Trophoblast cell (in vitro differentiated cells and primary cell): Measurements from ENCODE around the gene PAIP2B.
A peak's percentile ranks its signal among the peaks of the same experiment; 100 is the strongest.

Experiments used
- DNase-seq, 2 donors: peaks; one replicate each; pipeline ENCODE4 v3.0.0-alpha.2; 2016
- H2AFZ ChIP-seq: 2 replicates; pipeline ENCODE4 v1.6.1; 2013; ENCODE audit warnings: low read length, moderate library complexity, mild to moderate bottlenecking; ENCODE audit not compliant: insufficient read depth, poor library complexity
- H2AK5ac ChIP-seq: 2 replicates; pipeline ENCODE4 v1.6.1; 2013; ENCODE audit warnings: mild to moderate bottlenecking, low read length
- H2BK120ac ChIP-seq: 2 replicates; pipeline ENCODE4 v1.6.1; 2013; ENCODE audit warnings: low read length, mild to moderate bottlenecking, moderate library complexity; ENCODE audit not compliant: insufficient read depth, poor library complexity
- H2BK12ac ChIP-seq: 2 replicates; pipeline ENCODE4 v1.6.1; 2013; ENCODE audit warnings: mild to moderate bottlenecking, low read length, moderate library complexity
- H2BK5ac ChIP-seq: 2 replicates; pipeline ENCODE4 v1.6.1; 2013; ENCODE audit warnings: low read length, low read depth, moderate library complexity, mild to moderate bottlenecking; ENCODE audit not compliant: poor library complexity
- H3K14ac ChIP-seq: 2 replicates; pipeline ENCODE4 v1.6.1; 2013; ENCODE audit warnings: mild to moderate bottlenecking, low read length
- H3K18ac ChIP-seq: 2 replicates; pipeline ENCODE4 v1.6.1; 2013; ENCODE audit warnings: mild to moderate bottlenecking, low read length
- H3K23ac ChIP-seq: 2 replicates; pipeline ENCODE4 v1.6.1; 2013; ENCODE audit warnings: low read length
- H3K27ac ChIP-seq: 2 replicates; pipeline ENCODE4 v1.5.1; 2013; ENCODE audit warnings: low read depth, mild to moderate bottlenecking, inconsistent platforms, low read length, moderate library complexity
- H3K27me3 ChIP-seq: 2 replicates; pipeline ENCODE4 v1.6.1; 2013; ENCODE audit warnings: inconsistent platforms, mild to moderate bottlenecking, low read length, moderate library complexity; ENCODE audit not compliant: insufficient read depth
- H3K36me3 ChIP-seq, 2 experiments: 1 replicate in 1 of 2; 2 replicates in 1 of 2; pipeline ENCODE4 v1.6.1; 2013; ENCODE audit warnings: low read length in 2 of 2, mild to moderate bottlenecking in 2 of 2, moderate library complexity in 1 of 2; ENCODE audit not compliant: insufficient read depth in 2 of 2, control insufficient read depth in 1 of 2
- H3K4ac ChIP-seq: 2 replicates; pipeline ENCODE4 v1.6.1; 2013; ENCODE audit warnings: low read depth, mild to moderate bottlenecking, low read length, moderate library complexity
- H3K4me1 ChIP-seq, 2 experiments: 1 replicate in 1 of 2; 2 replicates in 1 of 2; pipeline ENCODE4 v1.6.1; 2013; ENCODE audit warnings: low read length in 2 of 2, mild to moderate bottlenecking in 2 of 2, moderate library complexity in 1 of 2; ENCODE audit not compliant: insufficient read depth in 2 of 2, control insufficient read depth in 1 of 2
- H3K4me2 ChIP-seq: 2 replicates; pipeline ENCODE4 v1.6.1; 2013; ENCODE audit warnings: inconsistent platforms, mild to moderate bottlenecking, low read length, moderate library complexity
- H3K4me3 ChIP-seq: 2 replicates; pipeline ENCODE4 v1.5.1; 2013; ENCODE audit warnings: mild to moderate bottlenecking, low read depth, low read length, inconsistent platforms
- H3K79me1 ChIP-seq: one replicate; pipeline ENCODE4 v1.6.1; 2013; ENCODE audit warnings: low read length
- H3K79me2 ChIP-seq: 2 replicates; pipeline ENCODE4 v1.6.1; 2013; ENCODE audit warnings: low read length, mild to moderate bottlenecking; ENCODE audit not compliant: control insufficient read depth, insufficient read depth, poor library complexity
- H3K9ac ChIP-seq: 2 replicates; pipeline ENCODE4 v1.6.1; 2013; ENCODE audit warnings: mild to moderate bottlenecking, low read length
- H3K9me3 ChIP-seq: 2 replicates; pipeline ENCODE4 v1.6.1; 2013; ENCODE audit warnings: low read depth, mild to moderate bottlenecking, control low read depth, inconsistent platforms, low read length; ENCODE audit not compliant: insufficient read depth
- H4K12ac ChIP-seq: 2 replicates; pipeline ENCODE4 v1.6.1; 2013; ENCODE audit warnings: low read depth, mild to moderate bottlenecking, low read length, moderate library complexity
- H4K8ac ChIP-seq: 2 replicates; pipeline ENCODE4 v1.6.1; 2013; ENCODE audit warnings: low read depth, mild to moderate bottlenecking, low read length, moderate library complexity
- H4K91ac ChIP-seq: one replicate; pipeline ENCODE4 v1.6.1; 2013; ENCODE audit warnings: low read depth, mild to moderate bottlenecking, low read length, moderate library complexity
- WGBS: extraction: QIAGEN DNeasy Blood & Tissue Kit; methylation state at CpG from one replicate; pipeline ENCODE4 v1.1.7; 2013; ENCODE audit warnings: missing lambda C conversion rate; ENCODE audit not compliant: insufficient read length, insufficient coverage; ENCODE audit errors: extremely low coverage; 5-methylcytosine and 5-hydroxymethylcytosine counted together

PAIP2B gene

DNA sequence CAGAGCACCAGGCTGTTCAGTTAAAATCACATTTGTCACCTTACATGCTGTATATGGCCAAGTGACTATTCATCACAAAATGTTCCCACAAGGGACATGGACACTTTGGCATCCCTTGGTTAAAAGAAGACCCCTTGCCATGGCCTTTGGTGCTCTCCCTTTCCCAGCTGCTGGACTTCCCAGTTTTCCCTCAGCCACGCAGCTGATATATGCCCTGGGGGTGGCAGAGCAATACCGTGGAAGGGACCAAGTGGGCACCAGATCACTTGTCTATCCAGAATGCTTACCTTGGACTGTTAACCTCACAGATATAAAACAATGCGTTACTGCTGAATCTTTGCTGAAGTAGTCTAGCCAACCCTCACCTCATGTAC lies 35.3 kb downstream of the PAIP2B start:
- Histone ChIP-seq H3K79me2 (no peaks in the 10 kb centered on the region), H2BK12ac (no peak overlapping the region), H3K23ac (no peak overlapping the region), H2BK5ac (no peak overlapping the region), H3K4me2 (no peak overlapping the region), H2AK5ac (no peak overlapping the region), H3K27ac (no peak overlapping the region), H3K27me3 (no peaks in the 10 kb centered on the region), H4K12ac (no peak overlapping the region), H2AFZ (no peak overlapping the region), H3K9me3 (no peaks in the 10 kb centered on the region), H3K4me3 (no peak overlapping the region), H3K18ac (no peak overlapping the region), H3K14ac (no peak overlapping the region), H3K36me3 (no peaks in the 10 kb centered on the region), H3K79me1 (no peaks in the 10 kb centered on the region), H4K8ac (no peak overlapping the region), H3K9ac (no peak overlapping the region), H3K4ac (no peak overlapping the region), H3K4me1 (no peaks in the 10 kb centered on the region), H4K91ac (no peak overlapping the region), H2BK120ac (no peak overlapping the region)
- WGBS = no CpG with 5 or more reads among the region's 3 CpGs
- DNase-seq = no peak

GRCh38 chr2:71190656-71191569 lies 36.0 kb downstream of the PAIP2B start:
- no CpG with 5 or more reads among the region's 3 CpGs for WGBS
- H2BK12ac ChIP-seq = no peak overlapping the region

GRCh38 chr2:71187589-71187988 lies 39.3 kb downstream of the PAIP2B start:
- Histone ChIP-seq H3K27me3 (no peaks in the 10 kb centered on the region), H4K12ac (no peak overlapping the region), H2AFZ (no peak overlapping the region), H4K8ac (no peak overlapping the region), H3K18ac (no peak overlapping the region), H2BK5ac (no peak overlapping the region), H3K79me1 (no peaks in the 10 kb centered on the region), H3K9me3 (no peaks in the 10 kb centered on the region), H3K79me2 (no peaks in the 10 kb centered on the region), H3K4me2 (no peak overlapping the region), H3K27ac (no peak overlapping the region), H3K23ac (no peak overlapping the region), H4K91ac (no peak overlapping the region), H3K4me3 (no peak overlapping the region), H2BK120ac (no peak overlapping the region), H3K14ac (no peak overlapping the region), H2AK5ac (no peak overlapping the region), H3K4ac (no peak overlapping the region), H3K9ac (no peak overlapping the region), H3K4me1 (no peaks in the 10 kb centered on the region), H3K36me3 (no peaks in the 10 kb centered on the region), H2BK12ac (no peak overlapping the region)
- no peak for DNase-seq
- no CpG with 5 or more reads among the region's 2 CpGs for WGBS

More at GRCh38 chr2:71190656-71191569, 36.0 kb downstream of the PAIP2B start:
- H2BK120ac ChIP-seq = no peak overlapping the region
- H2AK5ac ChIP-seq = no peak overlapping the region
- peak in 1 of 2 donors; percentile 38 for DNase-seq
- no peak overlapping the region for H3K4ac ChIP-seq
- H3K36me3 ChIP-seq = no peaks in the 10 kb centered on the region
- H3K27me3 ChIP-seq = no peaks in the 10 kb centered on the region
- no peak overlapping the region for H2BK5ac ChIP-seq
- no peaks in the 10 kb centered on the region for H3K4me1 ChIP-seq
- no peak overlapping the region for H3K4me2 ChIP-seq
- no peak overlapping the region for H4K8ac ChIP-seq
- H4K12ac ChIP-seq = no peak overlapping the region
- no peaks in the 10 kb centered on the region for H3K79me2 ChIP-seq
- no peaks in the 10 kb centered on the region for H3K79me1 ChIP-seq
- H3K9ac ChIP-seq = no peak overlapping the region
- H3K27ac ChIP-seq = no peak overlapping the region
- H4K91ac ChIP-seq = no peak overlapping the region
- no peak overlapping the region for H3K23ac ChIP-seq
- no peak overlapping the region for H3K18ac ChIP-seq
- H3K9me3 ChIP-seq = no peaks in the 10 kb centered on the region
- no peak overlapping the region for H2AFZ ChIP-seq
- H3K4me3 ChIP-seq = no peak overlapping the region
- no peak overlapping the region for H3K14ac ChIP-seq

DNA sequence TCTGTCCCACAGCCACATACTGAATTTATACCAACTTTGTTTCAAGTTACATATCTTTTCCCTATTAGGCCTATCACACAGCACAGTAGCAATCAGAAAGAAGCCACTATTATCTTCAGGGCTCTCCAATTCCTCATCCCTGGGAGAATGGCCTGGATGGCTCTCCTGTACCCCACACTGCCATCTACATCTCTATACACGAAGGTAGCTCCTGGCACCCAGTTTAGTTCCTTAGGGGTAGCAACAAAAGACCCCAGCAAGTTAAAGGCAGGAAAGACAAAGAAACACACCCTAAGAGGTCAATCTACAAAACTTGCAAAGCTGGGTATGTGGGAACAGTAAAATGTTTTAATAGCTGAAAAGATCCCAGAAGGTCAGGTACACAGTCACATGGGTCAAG lies 39.9 kb downstream of the PAIP2B start:
- no peak overlapping the region for H2BK12ac ChIP-seq
- H3K4ac ChIP-seq = no peak overlapping the region
- H2BK5ac ChIP-seq = no peak overlapping the region
- H3K79me2 ChIP-seq = no peaks in the 10 kb centered on the region
- H3K36me3 ChIP-seq = no peaks in the 10 kb centered on the region
- no peak overlapping the region for H2AK5ac ChIP-seq
- H3K14ac ChIP-seq = no peak overlapping the region
- no peak overlapping the region for H2BK120ac ChIP-seq
- H4K8ac ChIP-seq = no peak overlapping the region
- H3K9ac ChIP-seq = no peak overlapping the region
- H3K18ac ChIP-seq = no peak overlapping the region
- peaks cover 0 to under 1% of the 10 kb centered on the region in 2 experiments for H3K4me1 ChIP-seq
- no peaks in the 10 kb centered on the region for H3K27me3 ChIP-seq
- WGBS = no CpG with 5 or more reads among the region's 1 CpG
- no peak overlapping the region for H4K12ac ChIP-seq
- DNase-seq = no peak
- no peak overlapping the region for H4K91ac ChIP-seq
- H3K27ac ChIP-seq = no peak overlapping the region
- H3K79me1 ChIP-seq = no peaks in the 10 kb centered on the region
- H3K4me2 ChIP-seq = no peak overlapping the region
- no peak overlapping the region for H3K4me3 ChIP-seq
- no peak overlapping the region for H3K23ac ChIP-seq
- H3K9me3 ChIP-seq = no peaks in the 10 kb centered on the region
- no peak overlapping the region for H2AFZ ChIP-seq
